Measurements from ENCODE around the gene LRRC2. TPM values are rescaled to one million over a fixed set of nuclear protein-coding genes. Genes with fewer than 3 reads are reported as not detected.

Gene LRRC2
- total and polyA plus RNA-seq, 9 of the 15 experiments (the other 6 are each of a cell fraction or from before 2014, with no cell fraction given): 0.01 to 0.04 (median 0.03) TPM; not detected in 5

DNA sequence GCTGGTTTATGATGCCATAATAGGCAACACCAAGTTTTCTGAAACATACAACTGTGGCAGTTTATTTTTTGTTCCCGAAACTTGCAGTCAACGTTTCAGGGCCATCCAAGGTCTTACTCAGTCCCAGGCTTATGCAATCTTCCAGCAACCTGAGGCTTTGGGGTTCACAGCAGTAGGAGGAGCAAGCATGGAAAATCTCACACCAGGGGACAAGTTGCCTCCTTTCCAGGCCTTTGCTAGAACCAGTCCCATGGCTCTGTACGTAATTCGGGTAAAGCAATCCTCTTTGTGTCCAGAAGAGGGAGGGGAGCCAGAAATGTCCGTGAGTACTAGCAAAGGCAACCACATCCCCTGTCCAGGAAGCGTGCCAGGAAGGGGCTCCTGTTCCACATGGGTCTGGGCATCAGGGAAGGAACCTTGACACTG is 41.5 kb upstream of the LRRC2 start (continued):
- TF ChIP-seq, protein P1, sequence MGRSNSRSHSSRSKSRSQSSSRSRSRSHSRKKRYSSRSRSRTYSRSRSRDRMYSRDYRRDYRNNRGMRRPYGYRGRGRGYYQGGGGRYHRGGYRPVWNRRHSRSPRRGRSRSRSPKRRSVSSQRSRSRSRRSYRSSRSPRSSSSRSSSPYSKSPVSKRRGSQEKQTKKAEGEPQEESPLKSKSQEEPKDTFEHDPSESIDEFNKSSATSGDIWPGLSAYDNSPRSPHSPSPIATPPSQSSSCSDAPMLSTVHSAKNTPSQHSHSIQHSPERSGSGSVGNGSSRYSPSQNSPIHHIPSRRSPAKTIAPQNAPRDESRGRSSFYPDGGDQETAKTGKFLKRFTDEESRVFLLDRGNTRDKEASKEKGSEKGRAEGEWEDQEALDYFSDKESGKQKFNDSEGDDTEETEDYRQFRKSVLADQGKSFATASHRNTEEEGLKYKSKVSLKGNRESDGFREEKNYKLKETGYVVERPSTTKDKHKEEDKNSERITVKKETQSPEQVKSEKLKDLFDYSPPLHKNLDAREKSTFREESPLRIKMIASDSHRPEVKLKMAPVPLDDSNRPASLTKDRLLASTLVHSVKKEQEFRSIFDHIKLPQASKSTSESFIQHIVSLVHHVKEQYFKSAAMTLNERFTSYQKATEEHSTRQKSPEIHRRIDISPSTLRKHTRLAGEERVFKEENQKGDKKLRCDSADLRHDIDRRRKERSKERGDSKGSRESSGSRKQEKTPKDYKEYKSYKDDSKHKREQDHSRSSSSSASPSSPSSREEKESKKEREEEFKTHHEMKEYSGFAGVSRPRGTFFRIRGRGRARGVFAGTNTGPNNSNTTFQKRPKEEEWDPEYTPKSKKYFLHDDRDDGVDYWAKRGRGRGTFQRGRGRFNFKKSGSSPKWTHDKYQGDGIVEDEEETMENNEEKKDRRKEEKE (IDR thresholded peaks at IDR 0.05; ENCODE audit: borderline replicate concordance in 1 of 2, control insufficient read depth in 1 of 2, low read depth in 2 of 2, low read length in 1 of 2): no peak
- no peak for TF ChIP-seq FOXA1 (IDR thresholded peaks at IDR 0.05; ENCODE audit: borderline replicate concordance)
- TF ChIP-seq E2F3 (CRISPR knock-in tag; IDR thresholded peaks at IDR 0.05): no peak
- no peak for TF ChIP-seq ETV6 (IDR thresholded peaks at IDR 0.05; ENCODE audit: borderline replicate concordance in 1 of 2, low read depth in 2 of 2, low read length in 1 of 2)
- no peak for TF ChIP-seq ETV6 (CRISPR knock-in tag; IDR thresholded peaks at IDR 0.05; ENCODE audit: borderline replicate concordance)
- TF ChIP-seq, protein P2, sequence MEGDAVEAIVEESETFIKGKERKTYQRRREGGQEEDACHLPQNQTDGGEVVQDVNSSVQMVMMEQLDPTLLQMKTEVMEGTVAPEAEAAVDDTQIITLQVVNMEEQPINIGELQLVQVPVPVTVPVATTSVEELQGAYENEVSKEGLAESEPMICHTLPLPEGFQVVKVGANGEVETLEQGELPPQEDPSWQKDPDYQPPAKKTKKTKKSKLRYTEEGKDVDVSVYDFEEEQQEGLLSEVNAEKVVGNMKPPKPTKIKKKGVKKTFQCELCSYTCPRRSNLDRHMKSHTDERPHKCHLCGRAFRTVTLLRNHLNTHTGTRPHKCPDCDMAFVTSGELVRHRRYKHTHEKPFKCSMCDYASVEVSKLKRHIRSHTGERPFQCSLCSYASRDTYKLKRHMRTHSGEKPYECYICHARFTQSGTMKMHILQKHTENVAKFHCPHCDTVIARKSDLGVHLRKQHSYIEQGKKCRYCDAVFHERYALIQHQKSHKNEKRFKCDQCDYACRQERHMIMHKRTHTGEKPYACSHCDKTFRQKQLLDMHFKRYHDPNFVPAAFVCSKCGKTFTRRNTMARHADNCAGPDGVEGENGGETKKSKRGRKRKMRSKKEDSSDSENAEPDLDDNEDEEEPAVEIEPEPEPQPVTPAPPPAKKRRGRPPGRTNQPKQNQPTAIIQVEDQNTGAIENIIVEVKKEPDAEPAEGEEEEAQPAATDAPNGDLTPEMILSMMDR (IDR thresholded peaks at IDR 0.05 in 2 of 3, conservative IDR thresholded peaks at IDR 0.05 in 1 of 3; ENCODE audit: insufficient read depth in 2 of 3, low read depth in 1 of 3, low read length in 3 of 3): peak; percentile 55 to 74 (median 57)
- no peak for TF ChIP-seq ZNF212 (CRISPR knock-in tag; IDR thresholded peaks at IDR 0.05)
- no peak for TF ChIP-seq SNRNP70 (optimal IDR thresholded peaks at IDR 0.05; ENCODE audit: low read depth, low read length)
- TF ChIP-seq ELF4 (CRISPR knock-in tag; IDR thresholded peaks at IDR 0.05): no peak
- TF ChIP-seq ZNF644 (tag; IDR thresholded peaks at IDR 0.05; ENCODE audit: low read depth): peak; percentile 1; the same call in 1 of the 2 replicates
- no peak for TF ChIP-seq PHF20 (IDR thresholded peaks at IDR 0.05; ENCODE audit: partially characterized antibody)
- TF ChIP-seq, protein P3, sequence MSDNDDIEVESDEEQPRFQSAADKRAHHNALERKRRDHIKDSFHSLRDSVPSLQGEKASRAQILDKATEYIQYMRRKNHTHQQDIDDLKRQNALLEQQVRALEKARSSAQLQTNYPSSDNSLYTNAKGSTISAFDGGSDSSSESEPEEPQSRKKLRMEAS (CRISPR knock-in tag; IDR thresholded peaks at IDR 0.05): no peak
- peak; percentile 7; the same call in 1 of the 2 replicates for TF ChIP-seq BACH1 (tag; IDR thresholded peaks at IDR 0.05)
- TF ChIP-seq PTBP1 (IDR thresholded peaks at IDR 0.05; ENCODE audit: low read depth, low read length): no peak
- no peak for TF ChIP-seq SETDB1 (IDR thresholded peaks at IDR 0.05; ENCODE audit: low read length)
- TF ChIP-seq CCNT2 (IDR thresholded peaks at IDR 0.05; ENCODE audit: borderline replicate concordance, extremely low read depth, insufficient read length, low read depth, low read length): no peak
- TF ChIP-seq, protein P4, sequence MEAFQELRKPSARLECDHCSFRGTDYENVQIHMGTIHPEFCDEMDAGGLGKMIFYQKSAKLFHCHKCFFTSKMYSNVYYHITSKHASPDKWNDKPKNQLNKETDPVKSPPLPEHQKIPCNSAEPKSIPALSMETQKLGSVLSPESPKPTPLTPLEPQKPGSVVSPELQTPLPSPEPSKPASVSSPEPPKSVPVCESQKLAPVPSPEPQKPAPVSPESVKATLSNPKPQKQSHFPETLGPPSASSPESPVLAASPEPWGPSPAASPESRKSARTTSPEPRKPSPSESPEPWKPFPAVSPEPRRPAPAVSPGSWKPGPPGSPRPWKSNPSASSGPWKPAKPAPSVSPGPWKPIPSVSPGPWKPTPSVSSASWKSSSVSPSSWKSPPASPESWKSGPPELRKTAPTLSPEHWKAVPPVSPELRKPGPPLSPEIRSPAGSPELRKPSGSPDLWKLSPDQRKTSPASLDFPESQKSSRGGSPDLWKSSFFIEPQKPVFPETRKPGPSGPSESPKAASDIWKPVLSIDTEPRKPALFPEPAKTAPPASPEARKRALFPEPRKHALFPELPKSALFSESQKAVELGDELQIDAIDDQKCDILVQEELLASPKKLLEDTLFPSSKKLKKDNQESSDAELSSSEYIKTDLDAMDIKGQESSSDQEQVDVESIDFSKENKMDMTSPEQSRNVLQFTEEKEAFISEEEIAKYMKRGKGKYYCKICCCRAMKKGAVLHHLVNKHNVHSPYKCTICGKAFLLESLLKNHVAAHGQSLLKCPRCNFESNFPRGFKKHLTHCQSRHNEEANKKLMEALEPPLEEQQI (IDR thresholded peaks at IDR 0.05): no peak
- no peak for TF ChIP-seq JUN (IDR thresholded peaks at IDR 0.05; ENCODE audit: borderline replicate concordance, low read depth, low read length)
- TF ChIP-seq JUN (CRISPR knock-in tag; IDR thresholded peaks at IDR 0.05; ENCODE audit: borderline replicate concordance): no peak
- no peak for TF ChIP-seq ZNF224 (CRISPR knock-in tag; IDR thresholded peaks at IDR 0.05)
- TF ChIP-seq NR2C2 (CRISPR knock-in tag; IDR thresholded peaks at IDR 0.05): no peak
- TF ChIP-seq NR2C2 (tag; IDR thresholded peaks at IDR 0.05): no peak; the same call in 1 of the 2 replicates
